CD4-positive, alpha-beta T cell treated with Interleukin-21 for 1 hour (primary cell): Measurements from ENCODE around the gene MYH13.

ENCODE experiments used
- DNase-seq: peaks from one replicate; pipeline ENCODE4 v3.0.0-alpha.2; 2020

The MYH13 gene

DNA sequence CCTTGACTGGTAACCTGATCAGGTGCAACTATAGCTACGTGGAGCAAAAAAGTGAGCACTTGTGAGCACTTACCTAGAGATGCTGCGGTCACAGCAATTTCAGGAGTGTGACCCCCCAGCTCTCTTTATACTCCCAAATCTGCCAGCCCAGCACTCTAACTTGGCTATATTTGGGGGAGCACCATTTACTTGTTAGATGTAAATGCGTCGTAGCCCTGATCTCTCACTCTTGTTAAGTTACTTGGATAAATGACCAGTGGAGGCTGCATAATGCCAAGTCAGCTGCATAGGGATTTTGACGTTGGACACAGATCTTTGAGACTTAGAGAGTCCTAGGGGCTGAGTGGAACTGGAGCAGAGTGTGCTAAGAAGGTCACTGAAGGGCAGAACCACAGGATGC lies at the start of gene MYH13:
Gene MYH13, minus strand, starts transcription at position 101 of the 400 bp plus-strand sequence. CDS start 8,476 bp downstream, outside the sequence.
- no peak for DNase-seq

DNA sequence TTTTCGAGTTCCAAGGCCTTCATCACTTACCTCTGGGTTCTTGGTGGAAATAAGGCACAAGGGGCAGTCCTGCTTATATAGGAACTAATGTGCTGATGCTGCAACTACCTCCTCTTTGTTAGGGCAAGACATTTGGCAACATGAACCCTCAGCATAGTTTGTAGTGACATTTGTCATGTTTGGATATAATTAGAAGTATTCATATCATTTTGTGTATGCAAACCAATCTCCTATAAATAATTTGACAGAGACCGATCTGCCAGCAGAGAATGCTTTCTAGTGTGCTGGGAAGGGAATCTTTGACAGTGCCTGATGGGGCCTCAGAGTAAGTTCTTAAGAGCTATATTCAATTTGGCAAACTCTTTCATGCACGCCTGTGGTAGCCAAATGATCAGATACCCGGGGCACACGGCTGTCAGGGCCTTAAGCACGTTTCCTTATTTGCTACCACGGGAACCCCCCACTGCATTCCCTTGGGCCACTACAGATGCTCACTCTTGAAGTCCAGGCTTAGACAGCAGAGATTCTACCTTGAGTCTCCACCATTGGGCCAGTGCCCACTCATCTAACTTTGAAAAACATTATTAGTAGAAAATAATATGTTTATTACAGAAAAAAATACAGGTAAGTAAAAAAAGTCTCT lies 49.2 kb upstream of the MYH13 start, which contains the start of gene MYH8:
Gene MYH8, minus strand, starts transcription at position 51 of the 643 bp plus-strand sequence. CDS start 1,723 bp downstream, outside the sequence.
- DNase-seq, result no peak

DNA sequence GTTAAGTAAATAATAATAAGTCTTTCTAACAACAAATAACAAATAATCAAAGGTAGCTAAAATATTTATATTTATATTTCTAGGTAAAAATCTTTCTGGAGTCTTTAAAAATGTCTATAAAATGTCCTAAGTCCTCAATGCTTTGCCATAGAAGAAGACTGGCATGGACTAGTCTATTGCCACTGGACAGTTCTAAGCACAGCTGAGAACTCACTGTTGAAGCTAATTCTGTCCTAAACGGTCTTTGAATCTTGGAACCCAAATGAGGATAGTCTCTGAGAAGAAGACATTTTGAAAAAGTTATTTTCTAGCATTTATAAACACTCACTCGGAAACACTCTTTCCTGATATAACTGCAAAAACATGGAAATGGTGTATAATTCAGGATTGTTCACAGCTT lies 48.4 kb upstream of the MYH13 start:
- no peak for DNase-seq

DNA sequence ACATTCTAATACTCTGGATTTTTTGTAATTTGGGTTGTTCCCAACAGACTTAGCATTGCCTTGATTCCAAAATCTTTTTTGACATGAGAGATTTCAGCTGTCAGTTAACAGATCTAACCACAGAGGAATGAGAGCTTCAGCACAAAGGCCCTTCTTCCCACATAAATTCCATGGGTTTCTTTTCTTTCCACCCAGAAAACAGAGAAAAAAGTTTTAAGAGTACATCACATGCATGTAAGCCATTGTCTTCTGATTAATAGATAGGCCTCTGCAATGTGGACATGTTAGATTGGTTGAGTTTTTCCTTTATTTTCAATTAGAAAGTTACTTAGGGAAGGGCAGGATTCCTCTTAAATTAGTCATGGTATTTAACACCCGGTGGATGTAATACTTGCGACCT lies 48.0 kb upstream of the MYH13 start:
- DNase-seq, result no peak

DNA sequence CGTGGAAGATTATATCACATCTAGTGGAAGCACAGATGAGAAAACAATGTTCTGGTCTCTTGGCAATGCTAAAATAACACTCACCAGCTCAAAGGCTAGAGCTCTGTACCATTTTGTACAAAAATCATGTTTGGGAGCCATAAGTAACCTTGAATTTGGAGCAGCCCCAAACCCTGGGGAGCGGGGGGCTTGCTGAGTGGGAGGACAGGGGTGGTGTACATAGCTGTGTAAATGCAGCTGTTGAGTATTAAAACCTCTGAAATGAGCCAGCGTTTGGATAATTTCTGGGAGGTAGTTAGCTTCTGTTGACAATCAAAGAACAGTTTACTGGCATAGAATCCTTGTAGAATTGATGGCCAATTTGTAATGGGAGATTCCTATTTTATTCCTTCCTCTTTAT lies 44.6 kb upstream of the MYH13 start:
- DNase-seq, result no peak

DNA sequence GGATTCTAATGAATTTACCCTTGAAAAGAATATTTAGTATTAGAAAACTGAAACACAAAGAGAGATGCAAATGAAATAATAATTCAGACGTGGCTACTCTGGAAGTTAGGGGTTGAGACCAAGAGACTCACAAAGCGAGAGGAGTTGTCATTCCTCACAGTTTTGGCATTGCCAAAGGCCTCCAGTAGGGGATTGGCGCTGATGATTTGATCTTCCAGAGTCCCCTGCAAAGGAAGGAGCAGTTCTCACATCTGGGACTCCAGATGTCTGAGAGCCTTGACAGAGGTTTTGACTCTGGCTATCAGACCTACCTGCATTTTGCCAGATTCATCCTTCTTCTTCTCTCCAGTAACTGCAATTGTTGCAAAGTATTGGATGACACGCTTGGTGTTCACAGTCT lies 42.4 kb upstream of the MYH13 start:
- no peak for DNase-seq

DNA sequence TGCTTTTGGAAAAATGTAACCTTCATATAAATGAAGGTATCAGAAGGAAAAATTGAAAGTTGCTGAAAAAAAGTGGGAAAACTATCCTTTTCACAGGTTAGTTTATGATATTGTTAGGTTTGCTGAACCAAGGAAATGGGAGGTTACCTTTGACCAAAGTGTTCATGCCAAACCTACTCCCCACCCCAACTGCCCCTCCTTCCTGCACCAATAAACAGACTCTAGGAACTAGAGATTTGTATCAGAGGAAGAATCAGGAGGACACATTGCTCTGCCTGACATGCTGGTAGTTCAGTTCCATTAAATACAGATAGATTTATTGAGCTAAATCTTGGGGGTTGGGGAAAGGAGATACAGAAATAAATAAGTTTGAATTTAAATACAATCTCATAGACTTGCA lies 30.8 kb upstream of the MYH13 start:
- DNase-seq, result no peak

DNA sequence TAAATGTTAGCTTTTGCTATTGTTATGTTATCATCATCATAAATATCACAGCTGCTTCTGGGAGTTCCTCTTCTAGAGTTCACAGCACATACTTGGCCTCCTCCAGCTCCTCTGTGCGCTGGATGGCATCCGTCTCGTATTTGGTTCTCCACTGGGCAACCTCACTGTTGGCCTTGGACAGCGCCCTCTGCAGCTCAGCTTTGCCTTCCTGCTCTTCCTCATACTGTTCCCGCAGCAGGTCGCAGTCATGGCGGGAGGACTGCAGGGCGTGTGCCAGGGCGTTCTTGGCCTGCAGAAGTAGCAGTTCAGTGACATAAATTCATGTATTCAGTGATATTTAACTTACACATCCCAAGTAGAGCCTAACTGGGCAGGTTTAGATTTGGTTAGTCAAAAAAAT lies 25.5 kb upstream of the MYH13 start:
- DNase-seq, result no peak

DNA sequence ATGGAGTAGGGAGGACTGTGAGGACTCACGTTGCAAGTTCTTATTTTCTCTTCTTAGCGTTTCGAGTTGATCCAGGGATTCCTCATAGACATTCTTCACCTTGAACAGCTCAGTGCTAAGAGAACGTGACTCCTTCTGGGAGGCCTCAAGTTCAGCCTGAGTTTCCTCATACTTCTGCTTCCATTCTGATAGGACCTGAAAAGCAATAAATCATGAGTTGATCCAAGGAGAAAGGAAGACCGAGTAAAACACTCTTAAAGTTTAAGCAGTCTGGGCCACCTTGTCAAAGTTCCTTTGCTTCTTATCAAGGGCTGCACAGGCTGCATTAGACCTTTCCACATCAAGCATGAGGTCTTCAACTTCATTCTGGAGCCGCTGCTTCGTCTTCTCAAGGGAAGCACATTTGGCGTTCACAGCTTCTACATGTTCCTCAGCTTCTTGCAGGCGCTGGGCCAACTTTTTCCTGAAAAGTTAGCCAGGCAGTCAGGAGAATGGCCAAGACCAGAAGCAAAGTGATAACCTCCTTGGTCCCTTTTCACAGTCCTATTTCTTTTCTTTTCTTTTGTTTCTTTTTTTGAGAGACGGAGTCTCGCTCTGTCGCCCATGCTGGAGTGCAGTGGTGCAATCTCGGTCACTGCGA lies 23.8 kb upstream of the MYH13 start:
- DNase-seq, result no peak

DNA sequence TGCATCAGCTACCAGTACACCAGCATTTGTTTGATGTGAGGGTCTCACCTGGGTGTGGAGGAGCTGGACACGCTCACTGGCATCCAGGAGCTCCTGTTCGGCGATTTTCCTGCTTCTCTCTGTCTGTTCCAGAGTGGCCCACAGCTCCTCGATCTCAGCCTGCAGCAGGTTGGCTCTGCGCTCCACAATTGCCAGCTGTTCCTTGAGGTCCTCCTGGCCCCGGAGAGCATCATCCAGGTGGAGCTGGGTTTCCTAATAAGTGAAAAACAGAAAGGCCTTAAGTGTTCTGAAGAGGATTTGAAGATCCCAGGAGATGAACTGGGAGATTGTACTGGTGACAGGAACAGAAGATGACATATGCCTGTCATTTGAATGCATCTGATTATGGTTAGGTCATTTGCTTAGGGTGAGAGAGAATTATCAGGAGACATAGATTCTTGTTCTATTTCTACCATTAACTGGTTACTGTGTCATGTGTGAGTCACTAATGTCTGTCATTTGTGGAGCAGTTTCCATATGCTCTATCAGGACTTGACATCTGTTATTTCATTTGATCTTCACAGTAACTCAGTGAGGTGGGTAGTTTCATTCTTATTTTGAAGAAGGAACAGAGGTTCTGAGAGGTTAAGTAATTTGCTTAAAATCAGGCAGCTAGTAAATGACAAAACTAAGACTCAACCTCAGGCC lies 21.5 kb upstream of the MYH13 start:
- DNase-seq, result no peak

DNA sequence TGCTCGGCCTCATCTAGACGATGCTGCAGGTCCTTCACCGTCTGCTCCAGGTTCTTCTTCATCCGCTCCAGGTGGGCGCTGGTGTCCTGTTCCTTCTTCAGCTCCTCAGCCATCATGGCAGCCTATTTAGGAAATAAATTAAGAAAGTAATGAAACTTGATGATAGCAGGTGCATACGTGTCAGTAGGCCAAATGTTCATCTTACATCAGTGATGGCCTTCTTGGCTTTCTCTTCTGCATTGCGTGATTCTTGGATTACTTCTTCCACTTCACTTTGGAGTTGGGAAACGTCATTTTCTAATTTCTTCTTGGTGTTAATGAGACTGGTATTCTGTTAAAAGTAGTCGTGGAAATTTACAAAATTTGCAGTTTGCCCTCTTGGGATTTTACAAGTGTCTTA lies 20.1 kb upstream of the MYH13 start:
- no peak for DNase-seq

DNA sequence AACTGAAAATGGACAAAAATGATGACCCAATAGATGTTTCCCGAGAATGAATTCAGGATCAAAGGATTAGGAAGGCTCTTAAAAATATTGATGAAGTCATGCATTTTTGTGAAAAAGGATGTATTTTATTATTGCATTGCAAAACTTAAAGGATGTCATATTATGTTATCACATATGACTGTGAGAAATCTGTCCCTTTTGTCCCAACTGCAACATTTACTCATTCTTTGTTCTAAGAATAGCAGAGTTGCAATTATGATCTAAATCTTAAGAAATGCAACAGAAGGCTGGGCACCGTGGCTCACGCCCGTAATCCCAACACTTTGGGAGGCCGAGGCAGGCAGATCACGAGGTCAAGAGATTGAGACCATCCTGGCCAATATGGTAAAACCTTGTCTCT lies 13.1 kb upstream of the MYH13 start:
- no peak for DNase-seq

DNA sequence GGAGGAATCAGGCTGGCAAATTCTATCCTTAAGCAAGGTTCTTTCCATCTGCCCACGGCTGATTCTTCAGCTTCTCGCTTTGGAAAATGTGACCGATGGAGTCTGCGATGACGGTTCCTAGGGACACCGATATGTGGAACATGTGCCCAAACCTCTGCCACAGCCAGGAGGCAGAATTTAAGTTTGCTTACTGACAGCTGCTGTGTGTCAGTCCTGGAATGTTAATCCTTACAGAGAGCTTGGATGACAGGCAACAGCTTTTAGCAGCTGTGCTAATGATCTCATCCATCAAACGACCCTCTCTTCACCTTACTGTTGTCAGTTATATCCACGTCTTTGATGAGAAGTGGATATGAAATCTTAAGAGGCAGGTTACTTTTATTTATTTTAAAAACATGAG lies 11.4 kb upstream of the MYH13 start:
- no peak for DNase-seq

DNA sequence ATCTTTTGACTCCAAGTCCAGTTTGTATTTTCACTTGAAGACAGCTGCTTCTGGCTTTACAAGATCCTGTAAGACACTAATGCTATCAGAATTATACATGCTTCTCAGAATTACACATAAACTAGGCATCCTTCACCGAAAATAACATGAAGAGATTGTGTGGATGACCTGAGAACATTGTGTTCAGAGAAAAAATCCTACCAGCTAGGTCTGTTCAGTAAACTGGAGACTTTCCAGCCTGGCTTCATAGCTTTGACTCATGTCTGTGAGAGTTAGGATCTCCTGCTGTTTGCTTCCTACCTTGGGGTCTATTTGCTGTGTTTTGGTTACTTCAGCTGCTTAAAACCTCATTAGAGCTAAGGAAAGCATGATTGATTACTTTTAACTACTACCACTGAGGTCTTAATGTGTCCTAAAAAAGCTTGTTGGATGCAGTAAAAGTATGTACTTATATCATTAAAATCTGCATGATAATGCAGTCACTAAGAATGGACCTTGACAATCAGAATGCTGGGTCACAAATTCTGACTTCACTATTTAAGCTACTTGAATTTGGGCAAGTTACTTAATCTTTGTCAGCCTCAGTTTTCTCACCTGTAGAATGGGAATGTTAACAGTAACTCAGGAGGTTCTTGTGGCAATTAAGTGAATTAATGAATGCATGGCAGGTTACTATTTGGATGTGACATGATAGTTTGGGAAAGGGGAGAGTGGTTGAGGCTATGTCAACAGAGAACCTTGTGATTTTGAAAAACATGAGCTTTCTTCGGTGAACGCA lies 8.0 kb upstream of the MYH13 start:
- DNase-seq, result no peak

DNA sequence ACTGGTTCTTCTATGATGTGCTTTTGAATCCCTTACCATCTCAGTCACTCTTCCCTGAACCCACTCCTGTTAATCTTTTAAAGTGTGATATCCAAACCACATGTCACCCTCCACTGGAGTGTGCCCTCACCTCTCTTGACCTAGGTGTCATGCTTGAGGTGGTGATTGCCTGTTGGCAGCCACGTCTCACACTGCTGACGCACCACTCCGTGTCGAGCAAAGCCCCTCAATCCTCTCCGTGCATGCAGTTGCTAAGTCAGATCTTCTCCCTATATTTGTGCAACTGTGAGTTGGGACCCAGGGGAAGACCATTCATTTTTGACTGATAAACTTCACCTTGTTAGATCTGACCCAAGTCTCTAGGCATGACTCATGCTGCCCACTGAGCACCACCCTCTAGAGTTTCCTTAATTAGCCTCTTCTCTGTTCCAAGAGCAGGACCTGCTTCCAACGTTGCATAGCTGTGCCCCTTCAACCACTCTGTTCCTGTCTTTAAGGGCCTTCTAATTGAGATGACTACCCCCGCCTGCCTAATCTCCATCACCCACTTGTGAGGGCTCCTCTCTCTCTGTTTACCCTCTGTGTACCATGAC lies 2.7 kb downstream of the MYH13 start:
- DNase-seq, result no peak

DNA sequence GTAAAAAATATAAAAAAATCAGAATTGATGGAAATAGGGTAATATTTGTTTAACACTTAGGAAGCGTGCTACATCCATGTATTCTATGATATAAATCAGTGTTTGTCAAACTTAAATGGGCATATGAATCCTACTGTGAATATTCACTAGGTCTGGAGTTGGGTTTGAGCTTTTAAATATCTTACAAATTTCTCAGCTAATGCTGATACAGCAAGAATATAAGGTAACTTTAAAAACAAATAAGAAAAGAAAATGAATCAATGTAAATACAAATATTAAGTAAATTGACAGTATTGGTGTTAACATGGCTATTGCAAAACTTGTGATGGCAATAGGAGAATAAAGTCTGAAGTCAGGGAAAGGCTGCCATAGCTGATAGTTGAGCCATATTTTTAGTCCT lies 3.6 kb downstream of the MYH13 start:
- DNase-seq, result no peak

DNA sequence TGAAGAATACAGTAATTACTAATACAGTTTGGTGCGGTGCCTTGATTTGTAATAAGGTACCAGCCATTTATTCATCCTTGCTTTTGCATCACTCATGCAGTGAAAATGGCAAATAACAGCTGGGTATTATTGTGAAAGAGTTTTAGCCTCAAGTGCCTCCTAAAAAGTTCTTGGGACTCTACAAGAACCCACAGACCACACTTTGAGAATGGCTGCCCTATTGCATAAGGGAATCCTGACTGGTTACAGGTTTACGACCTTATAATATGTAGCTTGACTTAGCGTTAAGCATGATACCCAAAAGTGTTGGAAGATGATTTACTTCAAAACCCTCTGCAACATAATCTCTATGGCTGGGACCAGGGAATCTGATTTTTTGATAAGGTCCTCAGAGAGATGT lies 4.2 kb downstream of the MYH13 start:
- no peak for DNase-seq

DNA sequence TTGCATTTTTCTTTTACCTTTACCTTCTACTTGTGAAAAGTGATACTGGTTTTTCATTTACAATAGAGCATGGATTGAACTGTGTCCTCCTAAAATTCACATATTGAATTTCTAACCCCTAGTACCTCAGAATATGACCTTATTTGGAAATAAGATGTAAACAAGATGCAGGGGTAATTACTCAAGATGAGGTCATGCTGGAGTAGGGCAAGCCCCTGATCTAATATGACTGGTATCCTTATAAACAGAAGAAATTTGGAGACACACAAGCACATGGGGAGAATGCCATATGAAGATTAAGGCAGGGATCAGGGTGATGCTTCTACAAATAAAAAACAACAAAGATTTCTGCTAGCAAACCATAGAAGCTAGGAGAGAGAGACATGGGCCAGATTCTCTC lies 12.2 kb downstream of the MYH13 start:
- DNase-seq, result no peak

DNA sequence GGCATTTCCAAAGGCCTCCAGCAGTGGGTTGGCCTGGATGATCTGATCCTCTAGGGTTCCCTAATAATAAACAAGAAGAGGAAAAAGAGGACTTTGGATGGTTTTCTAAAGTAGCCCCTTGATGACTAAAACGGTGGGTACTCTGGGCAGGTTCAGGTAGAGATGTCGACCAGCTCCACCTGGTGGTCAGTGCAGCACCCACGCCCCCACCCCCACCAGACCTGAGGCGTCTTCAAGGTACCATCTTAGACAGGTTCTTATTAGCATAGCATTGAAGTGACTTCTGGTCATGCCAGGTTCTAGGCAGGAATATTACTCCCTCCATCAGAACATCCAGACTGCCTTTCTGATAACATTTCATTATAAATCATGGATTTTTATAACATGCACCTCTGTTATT lies 15.0 kb downstream of the MYH13 start:
- DNase-seq, result no peak

DNA sequence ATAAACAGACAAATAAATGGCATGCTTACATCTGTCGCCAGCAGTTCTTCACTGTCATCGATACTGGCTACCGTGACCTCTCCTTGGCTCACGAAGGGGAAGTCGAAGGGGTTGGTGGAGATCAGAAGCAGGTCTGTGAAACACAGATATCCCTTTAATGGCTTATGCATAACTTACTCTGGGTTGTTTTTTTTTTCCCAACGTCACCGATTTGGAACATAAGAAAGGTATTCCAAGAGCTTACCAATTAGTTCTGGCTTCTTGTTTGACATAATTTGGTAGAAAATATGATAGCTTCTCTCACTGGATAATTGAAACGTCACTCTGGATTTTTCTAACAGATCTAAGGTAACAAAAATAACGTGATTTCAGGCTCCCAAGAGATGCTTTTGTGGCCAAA lies 18.2 kb downstream of the MYH13 start:
- no peak for DNase-seq

DNA sequence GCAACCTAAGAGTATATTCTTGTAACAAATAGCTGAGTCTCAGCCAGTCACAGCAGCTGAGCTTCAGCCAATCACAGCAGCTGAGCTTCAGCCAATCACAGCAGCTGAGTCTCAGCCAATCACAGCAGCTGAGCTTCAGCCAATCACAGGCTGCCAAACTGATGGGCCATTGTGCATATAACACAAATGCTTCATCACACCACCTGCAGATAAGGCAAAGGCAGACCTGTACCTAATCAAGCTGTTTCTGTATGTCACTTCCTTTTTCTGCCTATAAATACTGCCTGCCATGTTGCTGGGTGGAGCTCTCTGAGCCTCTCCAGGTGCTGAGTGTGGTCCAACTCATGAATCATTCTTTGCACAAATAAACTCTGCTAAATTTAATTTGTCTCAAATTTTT lies 19.9 kb downstream of the MYH13 start:
- no peak for DNase-seq

DNA sequence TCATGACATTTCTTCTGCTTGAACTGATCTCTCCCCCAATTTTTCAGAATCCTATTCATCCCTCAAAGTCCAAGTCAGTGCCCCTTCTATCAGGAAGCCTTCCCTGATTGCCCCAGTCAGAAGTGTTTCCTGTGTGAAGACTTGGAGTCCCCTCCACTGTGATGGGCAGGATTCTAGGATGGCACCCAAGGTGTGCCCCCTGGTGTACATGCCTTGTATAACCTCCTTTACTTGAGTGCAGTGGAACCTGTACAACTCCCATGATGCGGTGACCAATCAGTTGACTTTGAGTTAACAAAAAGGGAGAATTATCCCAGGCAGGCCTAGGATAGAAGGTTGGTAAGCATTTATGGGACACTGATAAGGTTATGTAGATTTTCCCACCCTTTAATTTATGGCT lies 23.4 kb downstream of the MYH13 start:
- DNase-seq, result no peak

DNA sequence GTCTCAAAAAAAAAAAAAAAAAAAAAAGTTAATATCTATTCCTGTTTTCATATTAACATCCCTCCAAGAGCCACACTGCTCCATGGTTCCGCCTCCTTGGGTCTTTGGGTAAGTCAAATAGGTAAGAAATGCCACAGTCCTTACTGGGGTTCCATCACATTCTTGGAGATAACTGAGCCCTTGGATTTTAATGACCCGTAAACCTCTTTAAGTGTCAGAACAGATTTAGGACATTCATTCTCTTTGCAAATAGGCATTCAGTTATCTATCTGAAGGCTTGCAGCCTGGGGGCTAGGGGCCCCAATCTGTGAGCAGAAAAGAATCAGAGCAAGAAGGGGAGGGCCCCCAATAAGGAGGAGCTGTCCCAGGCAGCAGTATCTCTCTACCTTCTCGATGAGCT lies 28.0 kb downstream of the MYH13 start:
- no peak for DNase-seq
